SK-N-MC (cell line): ENCODE data around the gene SEMA4G.

Source experiments
- DNase-seq: peaks from one replicate; pipeline ENCODE4 v3.0.0-alpha.2; 2011; ENCODE audit warnings: low read depth, low spot score
- H3K27ac ChIP-seq: fragments of 200-600 bp; sonication (generic); 2 replicates; pipeline ENCODE4 v1.5.1; 2016; ENCODE audit warnings: mixed run types
- H3K36me3 ChIP-seq: fragments of 200-600 bp; sonication (generic); 2 replicates; pipeline ENCODE4 v1.6.1; 2017; ENCODE audit warnings: antibody characterized with exemption, low read length, mixed read lengths; ENCODE audit not compliant: insufficient read depth
- H3K4me3 ChIP-seq: fragments of 200-600 bp; sonication (generic); 2 replicates; pipeline ENCODE4 v1.5.1; 2016
- H3K9ac ChIP-seq: fragments of 200-600 bp; sonication (generic); 2 replicates; pipeline ENCODE4 v1.8.0; 2017; ENCODE audit warnings: mixed run types, mixed read lengths; ENCODE audit not compliant: insufficient read length
- H3K9me3 ChIP-seq: fragments of 200-600 bp; sonication (generic); 2 replicates; pipeline ENCODE4 v1.6.1; 2017; ENCODE audit warnings: low read depth, mild to moderate bottlenecking, antibody characterized with exemption, low read length, moderate library complexity, mixed read lengths
- EZH2 ChIP-seq: fragments of 200-600 bp; sonication (generic); IDR thresholded peaks from one replicate; pipeline ENCODE4 v1.6.1; 2017; ENCODE audit warnings: antibody characterized with exemption
- FOXP2 ChIP-seq: optimal IDR thresholded peaks from 2 replicates; pipeline ENCODE3; 2011; ENCODE audit warnings: mild to moderate bottlenecking, moderate library complexity; ENCODE audit not compliant: insufficient read depth; ENCODE audit errors: extremely low read length, control extremely low read depth
- POLR2AphosphoS5 ChIP-seq: IDR thresholded peaks from 2 replicates; pipeline ENCODE4 v1.6.1; 2012; ENCODE audit warnings: mild to moderate bottlenecking, low read depth, low read length, borderline replicate concordance

SEMA4G gene

DNA sequence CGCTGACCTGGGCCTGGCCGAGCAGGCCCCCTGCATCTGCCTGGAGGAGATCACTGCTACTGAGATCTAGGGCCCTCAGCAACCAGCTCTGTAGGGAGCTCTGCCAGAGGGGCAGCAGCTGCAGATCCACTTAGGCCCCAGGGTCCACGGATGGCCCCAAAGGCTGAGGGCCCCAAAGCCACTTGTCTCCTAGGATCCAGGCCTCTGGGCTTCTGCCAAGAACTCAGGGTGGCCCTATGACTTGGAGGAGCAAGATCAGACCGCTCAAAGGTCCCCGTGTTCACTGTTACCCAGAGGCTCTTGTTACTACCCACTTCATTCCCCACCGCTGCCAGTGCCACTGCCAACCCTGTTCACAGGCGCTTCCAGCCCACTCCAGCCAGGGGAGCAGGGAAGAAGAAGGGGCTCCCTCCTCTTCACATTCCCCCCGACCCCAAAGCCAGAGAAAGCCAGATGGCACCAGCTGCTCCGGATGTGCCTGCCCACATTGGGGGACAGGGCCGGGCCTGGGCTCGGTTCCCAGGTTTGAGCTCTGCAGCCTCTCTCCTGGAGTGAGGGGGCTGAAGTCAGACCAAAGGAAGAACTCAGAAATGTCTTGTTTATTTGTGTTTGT is 37.9 kb downstream of the SEMA4G start:
- H3K9ac ChIP-seq = no peak overlapping the region
- H3K27ac ChIP-seq = no peak overlapping the region
- no peak overlapping the region for H3K4me3 ChIP-seq
- no peak for DNase-seq
- peaks cover 6% of the 10 kb centered on the region; the same call in 1 of the 2 replicates for H3K36me3 ChIP-seq
- no peaks in the 10 kb centered on the region for H3K9me3 ChIP-seq
- no peak for TF ChIP-seq EZH2
- TF ChIP-seq POLR2AphosphoS5 = no peak
- no peak for TF ChIP-seq FOXP2

DNA sequence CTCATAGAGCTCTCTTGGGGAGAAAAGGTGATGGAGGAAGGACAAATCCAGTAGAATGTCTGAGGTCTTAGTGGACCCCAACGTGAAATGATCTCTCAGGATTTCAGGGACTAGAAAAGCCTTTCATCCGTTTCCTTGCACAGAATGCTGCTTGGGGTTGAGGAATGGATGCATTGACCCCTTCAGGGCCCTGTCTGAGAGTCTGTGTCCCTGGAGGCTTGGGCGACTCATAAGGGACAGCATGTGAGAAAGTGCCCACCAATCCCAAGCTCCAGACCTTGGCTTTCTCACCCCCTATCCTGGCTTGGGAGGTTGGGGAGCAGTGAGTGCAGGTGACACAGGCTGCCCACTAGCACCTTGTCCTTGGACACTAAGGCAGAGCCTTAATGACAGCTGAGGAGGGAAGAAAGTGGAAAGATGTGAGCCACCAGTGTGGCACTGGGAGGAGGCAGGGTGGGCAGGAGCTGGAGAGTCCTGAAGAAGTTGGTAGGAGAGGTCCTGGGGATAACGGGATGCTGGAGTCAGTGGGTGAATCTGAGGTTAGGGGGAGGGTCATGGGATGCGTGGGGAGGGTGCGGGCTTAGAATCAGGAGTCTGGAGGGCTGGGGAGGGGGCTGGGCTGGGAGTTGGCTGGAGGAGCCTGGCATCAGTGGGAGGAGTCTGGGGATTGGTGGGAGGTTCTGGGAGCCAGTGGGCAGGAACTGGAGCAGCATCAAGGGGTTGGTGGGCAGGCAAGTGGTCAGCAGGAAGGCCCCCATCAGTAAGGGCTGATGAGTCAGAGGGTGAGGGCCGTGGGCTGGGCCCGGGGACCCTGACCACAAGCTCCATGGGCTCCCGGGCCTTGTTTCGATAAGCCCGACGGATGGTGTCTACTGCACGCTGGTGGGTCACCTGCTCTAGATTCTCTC is 38.9 kb downstream of the SEMA4G start:
- DNase-seq = no peak
- Histone ChIP-seq H3K4me3 (no peak overlapping the region), H3K9ac (no peak overlapping the region), H3K36me3 (peaks cover 5% of the 10 kb centered on the region; the same call in 1 of the 2 replicates), H3K9me3 (no peaks in the 10 kb centered on the region), H3K27ac (no peak overlapping the region)
- no peak for TF ChIP-seq FOXP2
- peak; percentile 53; the same call in 1 of the 2 replicates for TF ChIP-seq POLR2AphosphoS5
- no peak for TF ChIP-seq EZH2

- TF ChIP-seq POLR2AphosphoS5 = no peak
- no peak for TF ChIP-seq EZH2
- TF ChIP-seq FOXP2 = no peak
- no peak overlapping the region for H3K4me3 ChIP-seq
- no peaks in the 10 kb centered on the region for H3K9me3 ChIP-seq
- no peak overlapping the region for H3K27ac ChIP-seq
- H3K36me3 ChIP-seq = no peaks in the 10 kb centered on the region; the same call in 1 of the 2 replicates
- H3K9ac ChIP-seq = no peak overlapping the region
- DNase-seq = no peak
Observed at GRCh38 chr10:101008823-101009423, 39.6 kb downstream of the SEMA4G start.

GRCh38 chr10:101010329-101010728 is 41.0 kb downstream of the SEMA4G start:
- DNase-seq = no peak
- Histone ChIP-seq H3K9me3 (no peaks in the 10 kb centered on the region), H3K36me3 (no peaks in the 10 kb centered on the region; the same call in 1 of the 2 replicates), H3K27ac (no peak overlapping the region), H3K4me3 (no peak overlapping the region), H3K9ac (no peak overlapping the region)
- TF ChIP-seq FOXP2 = no peak
- no peak for TF ChIP-seq EZH2
- TF ChIP-seq POLR2AphosphoS5 = no peak

DNA sequence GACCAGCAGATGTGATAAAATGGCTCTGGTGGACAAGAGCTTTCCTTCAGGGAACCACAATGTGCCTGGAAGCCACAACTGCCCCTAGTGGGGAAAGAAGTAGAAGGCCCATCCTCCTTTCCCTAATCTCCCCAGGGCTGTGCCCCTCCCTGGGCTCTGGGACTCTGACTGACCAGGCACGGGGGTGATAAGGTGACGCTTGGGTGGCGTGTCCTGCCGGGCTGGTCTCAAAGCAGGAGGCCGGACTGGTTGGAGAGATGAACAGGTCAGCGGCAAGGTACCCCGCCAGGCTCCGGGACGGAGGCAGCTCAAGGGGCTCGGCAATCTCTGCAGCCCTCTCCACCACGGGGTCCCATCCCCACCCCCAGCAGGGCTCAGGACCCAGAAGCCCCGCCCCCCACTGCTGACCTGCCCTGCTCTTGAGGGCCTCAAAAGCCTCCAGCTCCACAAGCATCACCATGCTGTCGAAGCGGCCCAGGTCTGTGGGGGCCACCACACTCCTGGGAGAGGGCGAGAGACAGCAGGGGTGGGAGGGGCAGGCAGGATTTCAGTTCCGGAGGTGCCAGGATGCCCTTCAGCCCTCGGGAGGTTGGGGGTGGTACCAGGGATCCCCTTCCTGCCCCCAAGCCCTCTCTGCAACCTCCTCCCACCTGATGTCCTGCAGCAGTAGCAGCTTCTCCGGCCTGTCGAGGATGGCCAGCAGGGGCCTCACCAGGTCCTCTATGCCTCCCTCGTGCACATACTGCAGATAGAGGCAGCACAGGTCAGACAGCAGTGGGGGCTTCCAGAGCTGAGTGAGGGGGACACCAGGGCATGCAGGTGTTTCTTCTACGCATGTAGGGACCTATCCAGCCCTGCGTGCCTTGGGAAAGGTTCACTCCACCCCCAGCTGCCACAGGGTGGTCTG is 42.5 kb downstream of the SEMA4G start:
- no peak for TF ChIP-seq FOXP2
- no peak for TF ChIP-seq EZH2
- no peak for TF ChIP-seq POLR2AphosphoS5
- H3K36me3 ChIP-seq = no peaks in the 10 kb centered on the region
- no peak overlapping the region for H3K9ac ChIP-seq
- no peak overlapping the region for H3K4me3 ChIP-seq
- H3K9me3 ChIP-seq = no peaks in the 10 kb centered on the region
- no peak overlapping the region for H3K27ac ChIP-seq
- DNase-seq = no peak

- Histone ChIP-seq H3K27ac (no peak overlapping the region), H3K4me3 (no peak overlapping the region), H3K9ac (no peak overlapping the region), H3K36me3 (no peaks in the 10 kb centered on the region), H3K9me3 (no peaks in the 10 kb centered on the region)
- DNase-seq = no peak
- TF ChIP-seq POLR2AphosphoS5 (no peak), EZH2 (no peak)
Observed at GRCh38 chr10:101012525-101013364, 43.4 kb downstream of the SEMA4G start.

- H3K36me3 ChIP-seq = no peaks in the 10 kb centered on the region
- H3K27ac ChIP-seq = no peak overlapping the region
- no peak overlapping the region for H3K9ac ChIP-seq
- H3K9me3 ChIP-seq = no peaks in the 10 kb centered on the region
- no peak for DNase-seq
- H3K4me3 ChIP-seq = no peak overlapping the region
- TF ChIP-seq EZH2 (no peak), POLR2AphosphoS5 (no peak), FOXP2 (no peak)
Observed at GRCh38 chr10:101013365-101013825, 44.1 kb downstream of the SEMA4G start.
